ENCODE data around the gene CNKSR3.
"Not testable (repeated sequence)": the region's sequence is repeated elsewhere in the genome, so short reads cannot be mapped to it uniquely, and the experiment has no call there.

The CNKSR3 gene

DNA sequence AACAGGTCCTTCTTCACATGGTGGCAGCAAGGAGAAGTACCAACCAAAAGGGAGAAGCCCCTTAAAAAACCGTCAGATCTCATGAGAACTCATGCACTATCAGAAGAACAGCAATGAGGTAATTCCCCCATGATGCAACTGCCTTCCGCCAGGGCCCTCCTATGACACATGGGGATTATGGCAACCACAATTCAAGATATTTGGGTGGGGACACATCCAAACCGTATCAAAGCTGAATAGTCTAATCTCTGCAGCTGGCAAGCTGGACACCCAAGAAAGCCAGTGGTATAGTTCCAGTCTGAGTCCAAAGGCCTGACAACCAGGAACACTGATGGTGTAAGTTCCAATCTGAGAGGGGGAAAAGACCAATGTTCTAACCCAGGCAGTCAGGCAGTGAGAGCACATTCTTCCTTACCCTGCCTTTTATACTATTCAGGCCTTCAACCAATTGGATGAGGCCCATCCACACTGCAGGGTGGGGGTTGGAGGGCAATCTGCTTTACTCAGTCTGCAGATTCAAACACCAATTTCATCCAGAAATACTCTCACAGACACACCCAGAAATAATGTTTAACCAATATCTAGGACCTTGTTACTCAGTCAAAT is 17.9 kb upstream of the CNKSR3 start:
- no peak for DNase-seq (ENCODE audit: low read depth in 2 of 2, low spot score in 1 of 2)

DNA sequence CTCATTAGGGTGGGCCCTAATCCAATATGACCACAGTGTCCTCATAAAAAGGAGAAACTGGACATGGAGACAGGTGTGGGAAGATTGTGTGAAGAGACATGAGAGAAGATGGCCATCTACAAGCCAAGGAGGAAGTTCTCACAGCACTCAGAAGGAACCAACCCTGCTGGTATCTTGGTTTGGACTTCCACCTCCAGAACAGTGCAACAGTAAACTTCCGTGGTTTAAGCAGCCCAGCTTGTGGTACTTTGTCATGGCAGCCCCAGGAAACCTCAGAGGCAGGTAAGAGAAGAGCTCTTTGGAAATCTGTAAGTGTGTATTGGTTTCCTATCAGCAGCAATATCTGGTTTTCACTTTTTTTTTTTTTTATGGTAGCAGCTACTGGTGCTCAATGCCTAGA is 16.5 kb upstream of the CNKSR3 start:
- DNase-seq (ENCODE audit: low read depth in 2 of 2, low spot score in 1 of 2), result no peak

DNA sequence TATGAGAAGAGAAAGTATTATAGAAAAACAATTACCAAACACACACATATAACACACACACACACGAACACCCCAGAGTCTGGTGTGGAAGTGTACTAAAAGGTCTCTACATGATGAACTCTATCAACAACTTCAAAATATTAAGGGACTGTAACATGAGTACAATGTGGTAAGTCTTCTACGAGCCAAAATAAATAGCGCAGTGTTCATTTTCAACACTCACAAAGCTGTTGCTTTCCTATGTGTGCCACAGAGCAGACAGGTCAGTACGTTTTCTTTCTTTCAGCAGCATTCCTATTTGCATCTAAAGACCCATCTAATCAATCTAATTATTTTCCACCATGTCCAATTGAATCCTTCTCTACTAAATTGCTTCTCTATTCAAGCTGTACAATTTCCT is 12.1 kb upstream of the CNKSR3 start:
- no peak for DNase-seq (ENCODE audit: low read depth in 2 of 2, low spot score in 1 of 2)

DNA sequence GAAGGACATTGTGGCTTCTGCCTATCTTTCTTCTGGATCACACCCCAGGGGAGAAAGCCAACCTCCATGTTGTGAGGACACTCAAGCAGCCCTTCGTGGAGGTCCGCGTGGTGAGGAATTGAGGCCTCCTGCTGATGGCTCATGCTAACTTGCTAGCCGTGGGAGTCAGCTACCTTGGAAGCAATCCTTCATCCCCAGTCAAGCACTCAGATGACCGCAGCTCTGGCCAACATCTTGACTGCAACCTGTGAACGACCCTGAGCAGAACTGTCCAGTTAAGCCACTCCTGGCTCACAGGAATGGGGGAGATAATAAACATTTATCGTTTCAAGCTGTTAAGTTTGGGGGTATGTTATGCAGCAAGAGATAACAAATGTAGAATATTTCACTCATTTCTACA is 10.9 kb upstream of the CNKSR3 start:
- DNase-seq (ENCODE audit: low read depth in 2 of 2, low spot score in 1 of 2), result no peak

DNA sequence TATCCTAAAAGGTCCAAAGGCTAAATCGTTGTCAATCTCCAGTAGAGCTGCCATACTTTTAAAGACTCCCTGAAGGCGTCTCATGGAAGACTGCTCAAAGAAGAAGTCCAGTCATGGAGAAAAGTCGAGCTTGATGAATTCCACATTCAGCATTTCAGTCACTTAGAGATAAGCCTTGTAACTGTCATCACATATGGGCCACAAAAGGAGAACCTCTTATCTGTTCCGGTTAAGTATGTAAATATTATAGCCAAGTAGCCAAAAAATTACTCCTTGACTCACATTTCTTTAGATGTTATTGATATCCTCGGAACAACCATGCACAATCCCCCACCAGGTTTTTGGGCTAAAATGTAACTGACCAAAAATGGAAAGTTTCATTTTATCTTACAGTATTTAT is 9.8 kb upstream of the CNKSR3 start:
- DNase-seq (ENCODE audit: low read depth in 2 of 2, low spot score in 1 of 2), result no peak

DNA sequence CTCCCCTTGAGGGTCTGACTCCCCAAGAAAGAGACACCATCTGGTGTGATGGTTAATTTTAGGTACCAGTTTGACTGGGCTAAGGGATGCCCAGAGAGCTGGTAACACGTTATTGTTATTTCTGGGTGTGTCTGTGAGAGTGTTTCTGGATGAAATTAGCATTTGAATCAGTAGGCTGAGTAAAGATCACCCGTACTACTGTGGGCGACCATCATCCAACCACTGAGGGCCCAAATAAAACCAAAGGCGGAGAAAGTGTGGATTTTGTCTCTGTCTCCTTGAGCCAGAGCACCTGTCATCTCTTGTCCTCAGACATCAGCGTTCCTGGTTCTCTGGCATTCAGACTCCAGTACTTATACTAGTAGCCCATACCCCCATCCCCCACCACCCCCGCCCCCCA is 7.9 kb upstream of the CNKSR3 start:
- no peak for DNase-seq (ENCODE audit: low read depth in 2 of 2, low spot score in 1 of 2)

DNA sequence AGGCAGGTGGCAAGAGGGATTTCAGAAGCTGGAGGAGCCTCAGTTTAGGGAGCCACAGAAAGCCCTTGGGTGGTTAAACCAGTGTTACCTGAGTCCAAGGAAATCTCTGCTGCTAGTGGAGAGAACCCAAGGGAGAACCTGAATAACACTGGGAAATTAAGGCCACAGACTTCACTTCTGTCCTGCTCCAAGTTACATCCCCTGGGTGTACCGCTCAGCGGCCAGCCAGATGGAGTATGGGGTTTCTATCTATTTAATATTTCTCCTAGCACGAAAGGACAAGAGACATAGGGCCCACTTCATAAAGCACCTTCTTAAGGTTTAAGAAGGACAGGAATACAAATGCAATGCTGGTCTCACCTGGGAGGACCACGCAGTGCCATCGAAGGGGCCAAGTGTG is 5.8 kb upstream of the CNKSR3 start:
- no peak for DNase-seq (ENCODE audit: low read depth in 2 of 2, low spot score in 1 of 2)

DNA sequence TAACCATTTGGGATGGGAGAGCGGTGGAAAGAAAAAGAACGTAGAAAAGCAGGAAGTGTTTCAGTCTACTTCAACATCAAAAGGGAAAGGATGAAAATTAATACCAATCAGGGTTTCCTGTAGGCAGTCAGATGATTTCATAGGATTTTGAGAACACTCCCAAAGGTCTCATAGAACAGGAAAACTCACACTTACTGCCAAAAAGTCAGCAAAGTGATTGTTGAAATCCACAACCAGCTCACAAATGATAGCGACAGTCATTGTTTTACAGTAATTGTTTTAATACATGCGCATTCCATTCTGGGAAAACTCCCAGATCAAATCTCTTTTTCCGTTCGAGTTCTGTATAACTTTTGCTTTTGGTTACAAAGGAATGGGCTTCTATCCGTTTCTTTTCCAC is 5.3 kb upstream of the CNKSR3 start:
- no peak for DNase-seq (ENCODE audit: low read depth in 2 of 2, low spot score in 1 of 2)

DNA sequence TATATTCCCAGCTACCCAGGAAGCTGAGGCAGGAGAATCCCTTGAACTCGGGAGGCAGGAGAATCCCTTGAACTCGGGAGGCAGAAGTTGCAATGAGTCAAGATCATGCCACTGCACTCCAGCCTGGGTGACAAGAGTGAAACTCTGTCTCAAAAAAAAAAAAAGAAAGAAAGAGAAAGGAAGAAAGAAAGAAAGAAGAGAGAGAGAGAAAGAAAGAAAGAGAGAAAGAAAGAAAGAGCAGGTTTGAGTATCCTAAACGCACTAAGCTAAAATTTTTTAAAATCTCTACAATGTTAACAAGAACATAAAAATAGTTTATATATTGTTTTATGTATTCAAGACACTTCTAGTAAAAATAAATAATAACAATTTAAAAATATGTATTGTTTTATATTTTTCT is 4.6 kb upstream of the CNKSR3 start:
- not testable (repeated sequence) for DNase-seq (ENCODE audit: low read depth in 2 of 2, low spot score in 1 of 2)

DNA sequence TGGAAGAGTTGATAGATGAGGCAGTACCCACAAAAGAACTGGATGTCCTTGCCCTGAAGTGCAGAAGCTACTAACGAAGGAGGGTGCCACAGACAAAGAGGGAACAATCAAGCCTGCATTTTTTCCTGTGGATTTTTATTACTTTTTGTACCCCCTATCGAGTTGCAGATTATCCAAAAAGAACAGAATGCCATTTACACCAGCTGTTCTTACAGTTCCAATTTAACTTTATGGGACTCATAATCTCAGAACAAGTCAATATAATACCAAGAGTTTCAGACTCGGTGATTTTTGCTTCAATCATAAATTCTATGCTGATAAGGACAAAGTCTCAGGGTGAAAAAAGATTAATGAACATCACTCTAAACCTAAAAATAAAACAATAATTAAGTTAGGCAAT is 4.0 kb upstream of the CNKSR3 start:
- DNase-seq (ENCODE audit: low read depth in 2 of 2, low spot score in 1 of 2), result no peak

DNA sequence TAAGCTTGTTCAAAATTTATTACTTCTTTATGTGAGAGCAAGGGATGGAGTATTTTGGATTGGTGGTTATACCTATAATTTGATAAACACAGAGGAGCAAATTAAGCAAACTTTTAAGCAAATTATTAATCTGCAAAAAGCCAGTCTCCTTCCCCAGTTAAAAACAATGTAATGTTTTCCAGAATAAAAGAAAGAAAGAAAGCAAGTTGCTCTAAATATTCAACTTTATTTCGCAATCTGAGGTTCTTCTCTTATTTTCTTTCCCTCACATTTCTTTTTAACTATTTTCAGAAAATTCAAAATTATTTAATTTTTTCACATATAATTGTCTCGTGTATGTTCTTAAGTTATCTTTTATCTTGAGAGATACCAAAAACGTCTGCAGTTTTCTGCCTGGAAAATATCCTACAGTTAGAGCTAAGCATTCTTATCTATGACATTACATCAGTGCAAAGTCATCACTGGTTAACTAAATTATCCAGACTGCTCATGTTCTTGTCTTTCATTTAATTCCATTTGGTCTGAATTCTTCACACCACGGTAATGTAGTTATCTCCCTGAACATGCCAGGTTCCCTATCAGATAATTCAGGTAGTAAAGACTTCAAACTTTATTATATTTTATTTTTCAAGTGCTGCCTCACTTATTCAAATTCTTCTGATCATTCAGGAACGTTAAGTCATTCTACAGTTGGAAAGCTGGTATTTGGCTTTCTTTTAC is 3.3 kb upstream of the CNKSR3 start:
- no peak for DNase-seq (ENCODE audit: low read depth in 2 of 2, low spot score in 1 of 2)

DNA sequence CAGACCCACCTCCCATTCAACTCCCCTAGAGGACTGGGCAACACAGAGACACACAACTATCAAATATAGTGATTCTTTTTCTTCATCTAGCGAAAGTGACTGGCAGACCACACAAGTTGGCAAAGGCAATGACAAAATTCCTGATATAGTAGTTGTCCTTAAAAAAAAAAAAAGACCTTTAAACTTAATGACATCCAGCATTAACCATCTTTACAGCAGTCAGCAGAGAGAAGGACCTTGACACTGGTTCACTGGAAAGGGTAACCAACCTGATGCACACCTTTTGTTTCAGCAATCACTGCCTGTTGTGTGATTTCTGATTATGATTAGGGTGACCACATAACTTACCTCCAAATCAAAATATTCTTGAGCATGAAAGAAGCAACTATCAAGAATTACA is 1.7 kb upstream of the CNKSR3 start:
- no peak for DNase-seq (ENCODE audit: low read depth in 2 of 2, low spot score in 1 of 2)

DNA sequence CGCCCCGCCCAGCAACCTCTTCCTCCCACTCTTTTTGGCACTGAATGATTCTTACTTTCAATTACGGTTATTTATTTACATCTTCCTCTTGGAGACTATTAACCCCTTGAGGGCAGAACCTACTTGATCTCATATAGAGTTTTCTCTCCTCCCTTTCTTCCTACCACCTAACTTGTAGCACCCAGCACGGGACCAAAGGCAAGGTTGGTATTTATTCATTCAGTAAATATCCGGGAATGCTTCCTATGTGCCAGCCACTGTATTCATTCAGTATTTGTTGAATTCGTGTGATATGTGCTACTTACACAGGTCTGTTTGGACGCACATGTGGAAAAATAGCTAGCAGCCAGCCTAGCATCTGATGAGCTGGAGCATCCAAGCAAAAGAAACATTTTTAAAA is 1.3 kb upstream of the CNKSR3 start:
- no peak for DNase-seq (ENCODE audit: low read depth in 2 of 2, low spot score in 1 of 2)

DNA sequence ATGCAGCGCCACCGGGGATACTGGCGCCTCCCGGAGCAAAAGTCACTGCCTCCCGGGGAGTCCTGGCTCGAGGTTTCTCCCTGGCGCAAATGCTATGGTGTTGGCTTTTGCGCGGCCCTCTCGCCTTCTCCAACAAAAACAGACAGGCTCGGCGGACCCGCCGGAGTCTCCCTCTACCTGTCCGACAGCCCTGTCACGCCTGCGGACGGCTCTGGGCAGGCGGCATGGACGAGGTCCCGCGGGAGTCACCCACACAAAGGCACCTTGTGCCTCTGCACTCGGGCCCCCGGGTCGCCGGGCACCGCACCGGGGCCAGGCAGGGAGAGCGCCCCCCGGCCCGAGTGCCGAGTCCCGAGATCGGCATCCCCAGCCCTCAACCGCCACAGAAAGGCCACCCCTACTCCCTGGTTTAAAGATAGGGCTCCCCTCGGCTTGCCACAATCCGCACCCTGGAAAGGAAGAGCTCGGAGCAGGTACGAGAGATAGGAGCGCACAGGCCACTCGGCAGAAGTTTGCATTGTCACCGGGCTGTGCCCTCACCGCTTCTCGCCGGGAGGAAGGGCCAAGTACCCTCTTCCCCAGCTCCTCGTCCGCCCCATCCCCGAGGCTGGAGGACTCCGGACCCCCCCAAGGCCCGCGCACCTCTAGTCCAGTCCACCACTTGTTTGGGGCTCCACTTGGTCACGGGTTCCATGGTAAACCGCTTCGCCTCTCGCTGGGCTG is 903 bp downstream of the CNKSR3 start:
- no peak for DNase-seq (ENCODE audit: low read depth in 2 of 2, low spot score in 1 of 2)

DNA sequence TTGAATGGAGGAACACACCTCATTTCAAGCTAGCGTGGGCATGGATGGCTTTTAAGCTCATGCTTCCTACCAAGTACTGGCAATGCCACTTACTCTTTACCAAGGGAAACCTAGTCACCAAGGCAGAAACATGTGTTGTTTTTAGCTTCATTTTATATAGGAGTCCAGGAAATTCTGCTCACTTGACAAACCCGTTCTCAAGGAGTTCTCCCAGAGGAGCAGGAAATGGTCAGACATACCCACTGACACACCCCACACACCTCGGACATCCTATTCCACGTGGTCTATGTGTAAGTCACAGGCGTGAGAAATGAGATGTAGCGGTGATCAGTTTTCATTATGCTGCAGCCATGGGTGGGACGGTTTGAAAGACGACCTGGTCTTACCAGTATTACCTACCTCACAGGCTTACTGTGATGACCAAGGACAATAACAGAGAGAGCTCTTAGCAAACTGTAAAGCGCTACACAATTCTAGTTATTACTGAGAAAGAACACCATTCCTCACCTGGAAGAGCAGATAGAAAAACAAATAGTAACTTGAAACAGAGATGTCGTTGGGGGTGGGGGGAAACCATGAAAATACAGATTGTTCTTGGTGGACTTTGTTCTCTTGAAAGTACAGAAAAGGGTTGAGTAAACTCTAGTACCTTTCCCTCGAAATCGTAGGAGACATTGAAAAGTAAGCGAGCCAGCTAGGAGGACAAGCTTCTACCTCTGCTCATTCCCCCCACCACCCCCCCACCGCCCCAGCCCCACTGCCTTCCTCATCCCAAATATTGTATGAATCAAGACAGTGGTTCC is 1.7 kb downstream of the CNKSR3 start:
- DNase-seq (ENCODE audit: low read depth in 2 of 2, low spot score in 1 of 2), result no peak

DNA sequence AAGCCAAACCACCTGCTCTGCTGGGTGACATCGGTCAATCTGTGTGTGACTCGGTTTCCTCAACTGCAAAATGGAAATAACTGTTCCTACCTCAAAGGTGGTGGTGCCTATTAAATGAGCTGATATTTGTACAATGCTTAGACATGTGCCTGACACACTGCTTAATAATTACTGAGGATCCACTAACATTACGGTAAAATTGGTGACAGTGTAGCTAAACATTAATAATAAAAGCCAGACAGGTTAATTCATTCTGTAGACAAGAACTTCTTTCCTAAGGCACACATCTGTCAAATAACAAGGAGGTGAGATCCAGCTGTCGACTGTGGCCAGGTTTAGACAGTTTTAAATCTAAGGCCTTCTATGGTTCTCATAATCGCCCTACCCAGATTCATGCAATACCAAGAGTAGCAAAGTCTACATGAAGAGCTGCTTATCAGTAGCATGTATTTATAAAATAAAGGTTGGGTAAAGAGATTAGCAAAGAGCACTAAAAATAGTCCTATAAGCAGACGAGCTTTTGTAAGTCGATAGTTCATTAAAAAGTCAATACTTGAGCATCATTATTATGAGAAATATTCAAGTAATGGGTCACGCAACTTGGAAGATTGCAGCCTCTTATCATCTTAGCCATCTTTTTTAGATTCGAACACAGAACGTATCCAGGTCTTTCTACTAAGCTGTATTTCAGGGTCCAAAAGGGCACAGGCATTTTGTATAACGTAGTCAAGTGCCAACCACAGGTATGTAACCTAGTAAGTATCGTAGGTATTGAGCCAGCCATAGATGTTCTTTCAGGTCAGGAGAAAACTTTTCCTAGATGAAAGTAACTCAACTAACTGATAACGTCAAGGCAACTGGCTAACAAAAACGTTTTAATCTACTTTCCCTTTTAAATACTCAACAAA is 3.2 kb downstream of the CNKSR3 start:
- DNase-seq (ENCODE audit: low read depth in 2 of 2, low spot score in 1 of 2), result no peak

DNA sequence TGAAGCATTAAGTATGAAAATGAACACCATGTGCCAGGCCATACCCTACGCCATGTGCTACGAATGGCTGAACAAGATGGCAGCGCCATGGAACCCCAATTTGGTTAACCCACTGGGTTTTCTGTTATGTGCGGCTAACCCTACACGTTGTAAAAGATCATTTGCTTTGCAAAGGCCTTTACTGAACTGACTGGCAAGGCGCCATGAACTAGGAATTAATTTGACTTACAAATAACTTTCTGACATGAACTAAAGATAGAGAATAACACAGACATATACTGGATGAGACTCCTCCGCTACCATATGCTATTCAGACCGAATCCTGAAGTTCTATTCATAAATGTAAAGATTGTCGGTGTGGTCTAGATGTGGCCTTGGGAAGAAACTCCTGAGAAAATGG is 3.9 kb downstream of the CNKSR3 start:
- DNase-seq (ENCODE audit: low read depth in 2 of 2, low spot score in 1 of 2), result no peak

DNA sequence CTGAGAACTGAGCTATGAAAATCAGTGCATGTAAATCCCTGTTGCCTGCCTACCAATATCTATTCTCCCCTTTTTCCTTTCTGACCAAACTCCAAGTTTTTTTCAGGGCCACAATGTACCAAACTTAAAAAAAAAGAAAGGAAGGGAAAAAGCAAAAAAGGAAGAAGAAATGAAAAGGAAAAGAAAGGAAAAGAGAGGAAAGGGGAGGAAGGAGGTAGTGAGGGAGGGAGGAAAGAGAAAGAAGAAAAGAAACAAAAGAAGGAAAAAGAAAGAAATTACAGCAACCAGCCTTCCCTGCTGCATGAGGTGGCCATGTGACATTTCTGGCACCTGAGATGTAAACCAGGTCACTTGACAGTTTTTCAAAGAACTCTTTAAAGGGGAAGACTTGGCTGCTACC is 4.4 kb downstream of the CNKSR3 start:
- no peak for DNase-seq (ENCODE audit: low read depth in 2 of 2, low spot score in 1 of 2)

DNA sequence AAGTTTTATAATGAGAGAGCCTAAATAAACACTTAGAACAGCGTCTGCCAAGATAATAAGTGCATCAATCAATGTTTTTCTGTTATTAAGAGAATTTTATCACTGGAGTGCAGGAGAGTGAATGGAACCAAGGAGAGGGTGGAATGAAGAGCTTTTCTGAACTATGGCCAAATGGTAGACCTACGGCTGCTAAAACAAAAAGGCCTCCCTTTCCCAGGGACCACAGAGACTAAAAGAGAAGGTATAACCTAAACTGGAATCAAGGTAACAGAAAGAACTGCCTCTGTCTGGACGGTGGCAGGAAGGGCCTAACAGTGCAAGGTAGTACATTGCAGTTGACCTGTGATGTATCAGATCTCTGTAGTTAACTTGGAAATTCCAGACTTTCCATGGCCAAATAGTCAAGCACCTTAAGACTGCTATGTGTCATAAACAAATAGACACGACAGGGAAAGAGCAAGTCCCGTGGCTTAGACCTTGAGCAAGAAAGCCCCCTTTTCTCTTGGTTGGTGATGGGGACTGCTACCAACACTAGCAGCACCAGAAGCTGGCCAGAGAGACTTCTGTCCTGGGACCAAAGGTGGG is 5.5 kb downstream of the CNKSR3 start:
- no peak for DNase-seq (ENCODE audit: low read depth in 2 of 2, low spot score in 1 of 2)

DNA sequence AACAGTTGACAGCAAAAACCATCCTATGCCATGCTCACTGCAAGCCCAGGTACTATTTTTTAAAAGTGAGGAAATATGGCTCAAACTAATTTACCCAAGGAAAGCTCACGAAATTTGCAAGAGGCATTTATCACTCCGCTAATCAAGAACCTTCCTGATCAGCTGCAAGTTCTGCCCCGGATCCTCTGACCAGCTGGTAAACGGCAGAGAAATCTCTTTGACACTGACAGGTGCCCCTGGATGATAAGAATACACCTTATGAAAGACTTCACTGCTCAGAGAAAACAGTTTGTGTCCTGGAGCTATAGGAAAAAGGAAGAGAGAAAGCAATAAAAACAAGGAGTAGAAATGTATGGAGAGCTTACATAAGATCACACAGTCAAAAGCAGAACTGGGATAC is 6.4 kb downstream of the CNKSR3 start:
- DNase-seq (ENCODE audit: low read depth in 2 of 2, low spot score in 1 of 2), result no peak
